Measurements from ENCODE around the gene CFL2. TPM values are rescaled to one million over a fixed set of nuclear protein-coding genes. Genes with fewer than 3 reads are reported as not detected.
"Not testable (repeated sequence)": the region's sequence is repeated elsewhere in the genome, so short reads cannot be mapped to it uniquely, and the experiment has no call there.

Gene CFL2
- total RNA-seq, 1 donor from 2014 or later = 4.0 TPM

DNA sequence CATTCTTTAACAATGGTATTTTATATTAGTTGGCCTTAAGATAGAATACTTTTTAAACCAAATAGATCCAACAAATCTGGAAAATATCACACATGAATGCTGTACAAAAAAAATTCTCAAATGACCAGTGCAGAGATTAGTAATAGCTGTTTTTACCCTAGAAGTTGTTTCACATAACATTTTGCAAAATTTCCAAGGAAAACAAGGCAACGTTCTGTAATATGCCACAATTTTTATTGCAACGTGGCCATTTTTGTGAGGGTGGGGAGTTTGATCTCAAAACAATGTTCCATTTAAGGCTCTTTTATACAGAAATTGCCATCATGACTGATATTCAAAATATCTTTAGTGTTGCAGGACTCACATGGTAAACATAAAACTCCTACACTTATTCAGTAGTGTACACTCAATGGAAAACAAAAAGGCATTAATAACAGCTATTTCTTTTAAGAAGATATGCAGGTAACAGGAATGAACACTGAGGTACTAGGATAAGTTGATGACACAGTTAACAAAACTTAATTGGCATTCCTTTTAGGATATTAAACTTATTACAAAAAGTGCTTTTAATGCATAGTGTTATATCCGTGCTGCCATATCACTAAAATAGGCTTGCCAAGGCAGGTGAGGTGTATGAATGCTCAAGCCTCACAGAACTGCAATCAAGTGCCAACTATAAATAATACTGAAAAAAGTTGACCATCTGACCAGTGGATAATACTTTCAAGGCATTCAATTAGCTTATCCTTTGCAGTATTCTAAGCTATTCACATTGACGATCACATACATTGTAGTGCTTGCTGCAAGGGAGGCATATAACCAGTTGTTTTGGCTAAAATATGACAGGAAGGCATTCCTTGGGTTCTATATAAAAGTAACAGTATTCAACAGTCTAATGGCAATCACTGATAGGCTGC is 2.3 kb downstream of the CFL2 start:
- intact Hi-C loops (cut with micrococcal nuclease) = loop anchor here (5.0 kb wide), 1 partner anchor 410 kb away; the partner anchor contains the start of genes PPP2R3C and PRORP

DNA sequence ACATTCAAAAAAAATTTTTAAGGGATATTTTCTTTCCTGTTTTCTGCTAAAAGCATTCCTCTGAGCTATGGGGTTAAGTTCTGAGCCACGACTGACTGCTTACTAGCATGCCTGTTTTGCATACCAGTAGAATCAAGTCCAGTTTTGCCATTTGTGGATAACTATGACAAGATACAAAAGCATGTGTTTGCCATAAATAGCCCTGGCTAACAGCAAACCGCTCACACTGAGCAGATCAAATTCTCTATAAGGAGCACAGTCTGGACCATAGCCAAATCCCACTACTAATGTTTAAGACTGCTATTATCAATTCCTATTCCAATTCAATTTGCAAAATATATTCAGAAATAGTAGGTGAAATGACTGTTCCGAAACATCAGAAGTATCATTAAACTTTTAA is 3.2 kb downstream of the CFL2 start:
- intact Hi-C loops (cut with micrococcal nuclease) = loop anchor here (5.0 kb wide), 1 partner anchor 411 kb away; the partner anchor contains the start of genes PPP2R3C and PRORP

GRCh38 chr14:34710744-34711143 is 3.6 kb downstream of the CFL2 start:
- intact Hi-C loops (cut with micrococcal nuclease) = loop anchor here (5.0 kb wide), 1 partner anchor 412 kb away; the partner anchor contains the start of genes PPP2R3C and PRORP

- intact Hi-C loops (cut with micrococcal nuclease) = loop anchor here (5.0 kb wide), 1 partner anchor 412 kb away; the partner anchor contains the start of genes PPP2R3C and PRORP
Observed at GRCh38 chr14:34710006-34710405, 4.4 kb downstream of the CFL2 start.

DNA sequence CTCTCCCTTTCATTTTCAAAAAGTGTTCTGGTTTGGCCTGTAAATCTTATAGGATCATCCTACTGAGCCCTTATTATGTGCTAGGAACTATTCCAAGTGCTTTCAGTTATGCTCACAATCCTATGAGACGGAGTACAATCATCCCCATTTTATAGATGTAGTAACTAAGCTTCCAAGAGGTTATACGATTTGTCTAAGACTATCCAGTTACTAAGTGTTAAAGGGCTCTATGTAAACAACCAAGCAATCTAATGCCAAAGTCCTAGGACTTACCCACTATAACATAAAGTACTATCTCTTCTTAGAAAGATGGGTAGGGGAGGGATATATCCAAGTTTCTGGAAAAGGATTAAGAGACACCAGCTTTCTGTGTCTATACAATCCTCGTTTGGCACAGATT is 6.7 kb downstream of the CFL2 start:
- intact Hi-C loops (cut with micrococcal nuclease) = no loop called here

DNA sequence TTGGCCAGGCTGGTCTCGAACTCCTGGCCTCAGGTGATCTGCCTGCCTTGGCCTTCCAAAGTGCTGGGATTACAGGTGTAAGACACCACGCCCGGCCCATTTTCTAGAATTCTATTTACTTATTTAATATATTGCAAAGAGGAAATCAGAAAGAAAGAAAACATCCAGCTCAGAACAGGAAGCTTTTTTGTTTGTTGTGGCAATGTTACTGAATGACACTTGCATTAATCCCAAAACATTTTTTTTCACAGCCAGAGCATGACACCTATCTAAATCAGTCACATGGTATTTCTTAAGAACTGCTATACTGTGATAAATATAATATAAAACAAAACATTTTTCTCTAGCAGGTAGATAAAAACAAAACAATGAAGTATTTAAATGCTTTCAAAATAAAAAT is 12.6 kb downstream of the CFL2 start:
- intact Hi-C loops (cut with micrococcal nuclease) = no loop called here

DNA sequence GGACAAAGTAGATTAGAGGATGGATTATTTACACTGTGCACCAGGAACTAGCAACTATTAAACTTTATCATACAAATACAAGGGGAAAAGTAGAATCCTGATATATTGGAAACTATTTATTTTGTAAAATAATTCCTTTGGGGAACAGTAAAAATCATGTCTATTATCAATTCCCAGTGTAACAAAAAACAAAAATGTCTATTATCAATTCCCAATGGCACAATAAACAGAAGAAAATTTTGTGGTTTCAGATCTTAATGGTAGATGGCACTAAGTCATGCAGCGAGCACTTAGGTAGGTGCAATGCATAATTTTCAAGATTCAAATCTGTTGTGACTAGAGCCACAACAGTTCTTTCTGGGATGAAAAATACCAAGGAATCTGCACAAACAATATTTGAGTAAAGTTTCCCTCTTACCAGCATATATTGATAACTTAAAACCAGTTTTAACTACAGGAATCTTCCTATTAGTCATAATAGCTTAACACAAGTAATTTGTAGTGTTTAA is 13.7 kb downstream of the CFL2 start:
- intact Hi-C loops (cut with micrococcal nuclease) = no loop called here

GRCh38 chr14:34699873-34700621 is 14.3 kb downstream of the CFL2 start:
- intact Hi-C loops (cut with micrococcal nuclease) = no loop called here

DNA sequence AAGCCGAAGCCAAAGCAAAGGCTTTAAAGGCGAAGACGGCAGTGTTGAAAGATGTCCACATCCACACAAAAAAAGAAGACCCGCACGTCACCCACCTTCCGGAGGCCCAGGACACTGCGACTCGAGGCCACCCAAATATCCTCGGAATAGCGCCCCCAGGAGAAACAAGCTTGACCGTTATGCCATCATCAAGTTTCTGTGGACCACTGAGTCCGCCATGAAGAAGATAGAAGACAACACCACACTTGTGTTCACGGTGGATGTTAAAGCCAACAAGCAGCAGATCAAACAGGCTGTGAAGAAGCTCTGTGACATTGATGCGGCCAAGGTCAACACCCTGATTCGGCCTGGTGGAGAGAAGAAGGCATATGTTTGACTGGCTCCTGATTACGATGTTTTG is 20.2 kb downstream of the CFL2 start:
- intact Hi-C loops (cut with micrococcal nuclease) = not testable (repeated sequence)

- intact Hi-C loops (cut with micrococcal nuclease) = no loop called here
Observed at GRCh38 chr14:34693228-34693939, 21.0 kb downstream of the CFL2 start.

- intact Hi-C loops (cut with micrococcal nuclease) = no loop called here
Observed at GRCh38 chr14:34692898-34693227, 21.5 kb downstream of the CFL2 start.

GRCh38 chr14:34692348-34692747 is 22.0 kb downstream of the CFL2 start:
- intact Hi-C loops (cut with micrococcal nuclease) = no loop called here

GRCh38 chr14:34691206-34691605 is 23.2 kb downstream of the CFL2 start:
- intact Hi-C loops (cut with micrococcal nuclease) = no loop called here

- intact Hi-C loops (cut with micrococcal nuclease) = no loop called here
Observed at GRCh38 chr14:34688470-34689206, 25.8 kb downstream of the CFL2 start.

GRCh38 chr14:34685819-34686428 is 28.5 kb downstream of the CFL2 start:
- intact Hi-C loops (cut with micrococcal nuclease) = no loop called here

- intact Hi-C loops (cut with micrococcal nuclease) = no loop called here
Observed at GRCh38 chr14:34684578-34684977, 29.8 kb downstream of the CFL2 start.

DNA sequence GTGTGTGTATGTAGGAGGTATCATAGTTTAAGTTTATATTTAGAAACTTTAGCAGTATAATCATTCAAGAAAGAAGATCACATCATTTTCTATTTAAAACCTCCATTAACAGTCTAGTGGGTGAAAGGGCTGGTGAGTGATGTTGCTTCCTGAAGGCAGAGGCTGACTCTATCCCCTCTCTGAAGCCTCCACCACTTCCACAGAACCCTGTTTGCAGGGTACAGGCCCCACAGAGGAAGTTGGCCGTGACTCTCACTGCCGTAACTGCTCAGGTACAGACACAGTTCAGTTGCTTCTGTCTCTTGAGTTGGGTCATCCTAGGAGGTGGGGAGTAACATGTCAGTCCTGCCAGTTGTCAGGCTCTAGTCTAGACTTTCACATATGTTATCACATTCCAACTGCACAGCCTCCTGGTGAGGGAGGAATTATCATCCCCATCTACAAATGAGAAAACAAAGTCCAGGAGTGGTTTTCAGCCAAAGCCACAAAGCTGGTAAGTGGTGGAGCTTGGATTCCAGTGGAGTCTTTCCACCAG is 31.5 kb downstream of the CFL2 start:
- intact Hi-C loops (cut with micrococcal nuclease) = no loop called here

GRCh38 chr14:34680806-34681479 is 33.5 kb downstream of the CFL2 start:
- intact Hi-C loops (cut with micrococcal nuclease) = no loop called here

DNA sequence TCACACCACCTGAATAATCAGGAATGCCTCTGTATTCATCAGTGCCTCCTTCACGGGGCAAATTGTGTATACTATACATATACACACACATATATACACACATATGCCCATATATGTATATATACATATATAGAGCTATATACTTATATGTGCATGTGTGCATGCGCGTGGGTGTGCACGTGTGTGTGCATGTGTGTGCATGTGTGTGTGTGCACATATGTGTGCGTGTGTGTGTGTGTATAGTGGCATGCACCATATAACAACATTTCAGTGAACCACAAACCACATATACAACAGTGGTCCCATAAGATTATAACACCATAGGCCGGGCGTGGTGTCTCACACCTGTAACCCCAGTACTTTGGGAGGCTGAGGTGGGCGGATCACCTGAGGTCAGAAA is 35.7 kb downstream of the CFL2 start:
- intact Hi-C loops (cut with micrococcal nuclease) = no loop called here

All from T-helper 2 cell treated with Interferon-gamma antibody and Interleukin-4, amounts not matched to agents 100 ng/mL and 5 ng/mL, for 36 hours (primary cell).